Vagina (tissue), 2 donors: Measurements from ENCODE around the gene NR1H2.

Source experiments
- CTCF ChIP-seq, 3 experiments: fragments of 450-650 bp in 2 of 3; fragments of 200-600 bp in 1 of 3; sonication (generic) in 1 of 3; IDR thresholded peaks; one replicate each; pipeline ENCODE4 v1.5.1; 2017 to 2019; ENCODE audit warnings: antibody characterized with exemption in 3 of 3, mild to moderate bottlenecking in 2 of 3, moderate library complexity in 2 of 3
- POLR2A ChIP-seq, 2 donors: fragments of 450-650 bp; IDR thresholded peaks; one replicate each; pipeline ENCODE4 v1.6.1; 2017; ENCODE audit warnings: antibody characterized with exemption in 2 of 2, mild to moderate bottlenecking in 2 of 2, moderate library complexity in 2 of 2

DNA sequence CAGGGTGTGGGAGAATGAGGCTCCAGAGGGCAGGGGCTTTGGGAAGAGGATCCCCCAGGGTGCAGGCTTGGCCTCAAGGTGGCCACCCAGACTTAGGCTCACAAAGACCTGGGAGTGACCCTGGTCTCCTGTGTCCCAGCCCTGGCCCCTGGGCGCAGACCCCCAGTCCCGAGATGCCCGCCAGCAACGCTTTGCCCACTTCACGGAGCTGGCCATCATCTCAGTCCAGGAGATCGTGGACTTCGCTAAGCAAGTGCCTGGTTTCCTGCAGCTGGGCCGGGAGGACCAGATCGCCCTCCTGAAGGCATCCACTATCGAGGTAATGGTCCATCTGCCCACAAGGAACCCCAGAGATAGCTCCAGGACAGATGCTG lies 2.6 kb downstream of the NR1H2 start:
- TF ChIP-seq CTCF (IDR thresholded peaks at IDR 0.05), result no peak
- no peak for TF ChIP-seq POLR2A (IDR thresholded peaks at IDR 0.05)
